ENCODE data around the gene TOP1.

- TF ChIP-seq CTCF (IDR thresholded peaks at IDR 0.05) = no peak
- TF ChIP-seq POLR2A (IDR thresholded peaks at IDR 0.05; ENCODE audit: low read length) = peak; percentile 57
- TF ChIP-seq USF2 (IDR thresholded peaks at IDR 0.05) = no peak
- TF ChIP-seq RAD21 (conservative IDR thresholded peaks at IDR 0.05 in 1 of 2, IDR thresholded peaks at IDR 0.05 in 1 of 2) = no peak
- TF ChIP-seq MAX (IDR thresholded peaks at IDR 0.05) = no peak; the same call in none of the 2 replicates
- no peak for TF ChIP-seq RFX5 (IDR thresholded peaks at IDR 0.05)
- no peak for TF ChIP-seq CEBPB (IDR thresholded peaks at IDR 0.05)
- TF ChIP-seq JUN (IDR thresholded peaks at IDR 0.05) = peak in 1 of 2 experiments; percentile 68; a peak in 2 of 5 replicates
- TF ChIP-seq PHF8 (IDR thresholded peaks at IDR 0.05; ENCODE audit: borderline replicate concordance, low read depth) = peak; percentile 96
- no peak for TF ChIP-seq HOXA7 (CRISPR knock-in tag; IDR thresholded peaks at IDR 0.05)
- no peak for TF ChIP-seq CHD2 (IDR thresholded peaks at IDR 0.05; ENCODE audit: low read length, partially characterized antibody)
- TF ChIP-seq BHLHE40 (IDR thresholded peaks at IDR 0.05; ENCODE audit: low read depth, low read length) = no peak
- peak; percentile 47 for TF ChIP-seq E2F6 (IDR thresholded peaks at IDR 0.05; ENCODE audit: borderline replicate concordance, low read depth)
- no peak for TF ChIP-seq ZC3H11A (IDR thresholded peaks at IDR 0.05)
These were observed 108.3 kb downstream of the TOP1 start, which contains the start of gene PLCG1 for GRCh38 chr20:41136680-41137613.

All from A549 (cell line).